Neural crest cell (in vitro differentiated cells): ENCODE data around the gene FETUB. TPM values are rescaled to one million over a fixed set of nuclear protein-coding genes. Genes with fewer than 3 reads are reported as not detected.

ENCODE experiments used
- DNase-seq: peaks from one replicate; pipeline ENCODE4 v3.0.0; 2021; ENCODE audit warnings: low read depth, mixed read lengths, low spot score
- H3K27ac Mint-ChIP-seq: one replicate; pipeline ENCODE4 v1.8.0; 2021; ENCODE audit warnings: mild to moderate bottlenecking, mixed read lengths; ENCODE audit not compliant: unreplicated experiment
- H3K27me3 Mint-ChIP-seq: 2 replicates; pipeline ENCODE4 v1.8.0; 2021; ENCODE audit warnings: low read depth, mild to moderate bottlenecking, mixed read lengths
- H3K36me3 Mint-ChIP-seq: 2 replicates; pipeline ENCODE4 v1.8.0; 2021; ENCODE audit warnings: low read depth, mild to moderate bottlenecking, mixed read lengths
- H3K4me1 Mint-ChIP-seq: 2 replicates; pipeline ENCODE4 v1.8.0; 2021; ENCODE audit warnings: mixed read lengths
- H3K4me3 Mint-ChIP-seq: one replicate; pipeline ENCODE4 v1.8.0; 2021; ENCODE audit warnings: mild to moderate bottlenecking, mixed read lengths
- H3K9me3 Mint-ChIP-seq: 2 replicates; pipeline ENCODE4 v1.8.0; 2021; ENCODE audit warnings: mixed read lengths
- CTCF ChIP-seq: fragments of 200-600 bp; sonication (generic); conservative IDR thresholded peaks from 2 replicates; pipeline ENCODE4 v1.5.0; 2021; ENCODE audit warnings: antibody characterized with exemption, mild to moderate bottlenecking
- total RNA-seq: library from RNA; stranded (reverse); gene quantifications from 2 replicates; pipeline ENCODE4 v1.2.1, GENCODE V29; 2021

Gene FETUB
- total RNA-seq, 1 donor from 2014 or later = not detected

GRCh38 chr3:186670155-186670554 is 30.0 kb downstream of the FETUB start:
- Mint-ChIP-seq H3K27me3 (peaks cover 26% of the 10 kb centered on the region), H3K36me3 (no peaks in the 10 kb centered on the region), H3K9me3 (peaks cover 2% of the 10 kb centered on the region), H3K4me3 (no peak overlapping the region), H3K4me1 (peaks cover 5% of the 10 kb centered on the region), H3K27ac (no peak overlapping the region)
- no peak for DNase-seq
- no peak for TF ChIP-seq CTCF

GRCh38 chr3:186671051-186671450 is 30.9 kb downstream of the FETUB start:
- no peak for DNase-seq
- TF ChIP-seq CTCF = no peak
- Mint-ChIP-seq H3K27ac (no peak overlapping the region), H3K27me3 (peaks cover 28% of the 10 kb centered on the region), H3K36me3 (no peaks in the 10 kb centered on the region), H3K4me1 (peaks cover 5% of the 10 kb centered on the region), H3K9me3 (peaks cover 2% of the 10 kb centered on the region), H3K4me3 (no peak overlapping the region)

- H3K36me3 Mint-ChIP-seq = no peaks in the 10 kb centered on the region
- no peak for DNase-seq
- peaks cover 9% of the 10 kb centered on the region for H3K9me3 Mint-ChIP-seq
- no peak overlapping the region for H3K4me3 Mint-ChIP-seq
- H3K4me1 Mint-ChIP-seq = no peaks in the 10 kb centered on the region
- peaks cover 44% of the 10 kb centered on the region for H3K27me3 Mint-ChIP-seq
- no peak for TF ChIP-seq CTCF
- H3K27ac Mint-ChIP-seq = no peak overlapping the region
These were observed 38.4 kb downstream of the FETUB start for GRCh38 chr3:186678604-186679003.

GRCh38 chr3:186679151-186679550 is 39.0 kb downstream of the FETUB start:
- DNase-seq = no peak
- no peaks in the 10 kb centered on the region for H3K4me1 Mint-ChIP-seq
- H3K9me3 Mint-ChIP-seq = peaks cover 9% of the 10 kb centered on the region
- peaks cover 39% of the 10 kb centered on the region for H3K27me3 Mint-ChIP-seq
- H3K36me3 Mint-ChIP-seq = no peaks in the 10 kb centered on the region
- TF ChIP-seq CTCF = no peak
- H3K4me3 Mint-ChIP-seq = no peak overlapping the region
- no peak overlapping the region for H3K27ac Mint-ChIP-seq

- no peak for TF ChIP-seq CTCF
- DNase-seq = no peak
- no peak overlapping the region for H3K4me3 Mint-ChIP-seq
- no peaks in the 10 kb centered on the region for H3K4me1 Mint-ChIP-seq
- no peak overlapping the region for H3K27ac Mint-ChIP-seq
- no peaks in the 10 kb centered on the region for H3K36me3 Mint-ChIP-seq
- H3K27me3 Mint-ChIP-seq = peaks cover 27% of the 10 kb centered on the region
- H3K9me3 Mint-ChIP-seq = peaks cover 9% of the 10 kb centered on the region
These were observed 40.7 kb downstream of the FETUB start for GRCh38 chr3:186680869-186681268.

- TF ChIP-seq CTCF = no peak
- Mint-ChIP-seq H3K9me3 (peaks cover 4% of the 10 kb centered on the region), H3K4me1 (no peaks in the 10 kb centered on the region), H3K36me3 (no peaks in the 10 kb centered on the region), H3K27ac (no peak overlapping the region), H3K4me3 (no peak overlapping the region), H3K27me3 (peaks cover 18% of the 10 kb centered on the region)
- no peak for DNase-seq
These were observed 42.6 kb downstream of the FETUB start for GRCh38 chr3:186682812-186683211.
